ENCODE data around the gene DPP3.

DPP3 gene

DNA sequence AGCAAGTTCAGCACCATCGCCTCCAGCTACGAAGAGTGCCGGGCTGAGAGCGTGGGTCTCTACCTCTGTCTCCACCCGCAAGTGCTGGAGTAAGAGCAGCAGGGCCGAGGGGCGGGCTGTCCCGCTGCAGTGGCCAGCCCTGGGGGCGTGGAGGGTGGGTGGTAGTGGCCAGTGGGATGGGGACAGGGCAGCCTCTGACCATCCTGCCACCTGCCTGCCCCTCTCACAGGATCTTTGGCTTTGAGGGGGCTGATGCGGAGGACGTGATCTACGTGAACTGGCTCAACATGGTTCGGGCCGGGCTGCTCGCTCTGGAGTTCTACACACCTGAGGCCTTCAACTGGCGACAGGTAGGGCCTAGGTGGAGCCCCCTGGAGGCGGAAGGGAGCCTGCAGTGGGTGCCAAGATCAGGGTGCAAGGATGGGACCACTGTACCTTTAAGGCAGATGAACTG lies 15.2 kb downstream of the DPP3 start:
- DNase-seq (ENCODE audit: low read depth, low spot score), result no peak
- in situ Hi-C loops (cut with HindIII; ENCODE audit: low sequenced_read_pairs), result no loop called here
- H3K4me3 ChIP-seq (ENCODE audit: low read depth, low read length), result no peak overlapping the region
- TF ChIP-seq CTCF (IDR thresholded peaks at IDR 0.05; ENCODE audit: low read depth, low read length), result peak; percentile 39

DNA sequence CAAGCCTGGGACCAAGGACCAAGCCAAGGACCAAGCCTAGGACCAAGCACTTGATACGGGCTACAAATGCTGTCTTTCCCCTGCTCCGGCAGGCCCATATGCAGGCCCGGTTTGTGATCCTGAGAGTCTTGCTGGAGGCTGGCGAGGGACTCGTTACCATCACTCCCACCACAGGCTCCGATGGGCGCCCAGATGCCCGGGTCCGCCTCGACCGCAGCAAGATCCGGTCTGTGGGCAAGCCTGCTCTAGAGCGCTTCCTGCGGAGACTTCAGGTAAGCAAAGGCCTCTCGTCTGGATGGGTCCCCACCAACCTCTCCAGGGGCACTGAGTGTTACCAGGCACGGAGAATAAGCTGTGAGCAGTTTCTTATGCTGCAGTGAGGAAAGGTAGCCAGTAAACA lies 17.0 kb downstream of the DPP3 start:
- H3K4me3 ChIP-seq (ENCODE audit: low read depth, low read length), result no peak overlapping the region
- in situ Hi-C loops (cut with HindIII; ENCODE audit: low sequenced_read_pairs), result no loop called here
- no peak for TF ChIP-seq CTCF (IDR thresholded peaks at IDR 0.05; ENCODE audit: low read depth, low read length)

GRCh38 chr11:66498506-66498905 lies 18.3 kb downstream of the DPP3 start:
- H3K4me3 ChIP-seq (ENCODE audit: low read depth, low read length), result no peak overlapping the region
- no peak for DNase-seq (ENCODE audit: low read depth, low spot score)
- TF ChIP-seq CTCF (IDR thresholded peaks at IDR 0.05; ENCODE audit: low read depth, low read length), result no peak
- in situ Hi-C loops (cut with HindIII; ENCODE audit: low sequenced_read_pairs), result no loop called here

More for the DNA sequence above, 17.0 kb downstream of the DPP3 start:
- DNase-seq (ENCODE audit: low read depth, low spot score), result no peak

- H3K4me3 ChIP-seq (ENCODE audit: low read depth, low read length), result no peak overlapping the region
- DNase-seq (ENCODE audit: low read depth, low spot score), result no peak
- in situ Hi-C loops (cut with HindIII; ENCODE audit: low sequenced_read_pairs), result no loop called here
- TF ChIP-seq CTCF (IDR thresholded peaks at IDR 0.05; ENCODE audit: low read depth, low read length), result no peak
These were observed 25.1 kb downstream of the DPP3 start for GRCh38 chr11:66505276-66505816.

GRCh38 chr11:66509131-66509561 lies 28.9 kb downstream of the DPP3 start:
- no peak overlapping the region for H3K4me3 ChIP-seq (ENCODE audit: low read depth, low read length)
- in situ Hi-C loops (cut with HindIII; ENCODE audit: low sequenced_read_pairs), result no loop called here

DNA sequence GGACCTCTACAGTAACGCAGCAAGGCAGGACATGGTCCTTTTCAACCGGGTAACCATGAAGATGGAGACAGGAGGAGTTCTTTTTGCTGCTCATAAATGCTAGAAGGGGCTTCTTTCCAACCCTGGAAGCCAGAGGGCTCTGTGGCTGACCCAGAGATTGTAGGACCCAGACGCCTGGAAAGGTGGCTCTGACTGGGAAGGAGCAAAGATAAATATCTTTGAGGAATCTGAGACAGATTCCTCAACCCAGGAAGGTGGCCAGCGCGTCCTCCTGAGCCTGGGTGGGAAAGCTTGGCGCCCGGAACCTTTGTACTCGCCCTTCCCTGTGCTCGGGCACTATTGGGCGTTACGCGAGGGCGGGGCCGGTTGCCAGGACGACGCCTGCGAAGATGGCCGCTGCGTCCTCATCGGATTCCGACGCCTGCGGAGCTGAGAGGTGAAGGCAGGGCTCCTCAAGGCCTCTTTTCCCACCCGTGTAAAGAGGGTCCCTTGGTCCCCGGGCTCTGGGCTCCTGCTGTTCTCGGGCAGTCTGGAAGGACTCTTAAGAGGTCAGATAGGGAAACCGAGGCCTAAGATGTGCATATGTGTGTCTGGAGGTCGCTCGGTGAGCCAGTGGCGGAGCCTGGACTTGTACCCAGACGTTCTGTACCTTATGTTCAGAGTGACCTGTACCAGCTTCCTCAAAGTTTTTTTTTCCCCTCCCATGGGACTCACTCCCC lies 30.2 kb downstream of the DPP3 start, which contains the start of gene BBS1:
BBS1 (plus strand) TSS at position 365 of the 719 bp plus-strand sequence; CDS start at position 390, 25 bp downstream.
- in situ Hi-C loops (cut with HindIII; ENCODE audit: low sequenced_read_pairs), result no loop called here
- peak; percentile 76 for DNase-seq (ENCODE audit: low read depth, low spot score)
- H3K4me3 ChIP-seq (ENCODE audit: low read depth, low read length), result peak within 1 kb of the TSS; percentile 90
- no peak for TF ChIP-seq CTCF (IDR thresholded peaks at IDR 0.05; ENCODE audit: low read depth, low read length)

More at GRCh38 chr11:66509131-66509561, 28.9 kb downstream of the DPP3 start:
- no peak for DNase-seq (ENCODE audit: low read depth, low spot score)
- TF ChIP-seq CTCF (IDR thresholded peaks at IDR 0.05; ENCODE audit: low read depth, low read length), result no peak
